Measurements from ENCODE around the gene SMCO1.
"Not testable (repeated sequence)": the region's sequence is repeated elsewhere in the genome, so short reads cannot be mapped to it uniquely, and the experiment has no call there.

- TF ChIP-seq POLR2AphosphoS5 (IDR thresholded peaks at IDR 0.05; ENCODE audit: borderline replicate concordance, low read depth, low read length); EZH2 (IDR thresholded peaks at IDR 0.05); FOXP2 (optimal IDR thresholded peaks at IDR 0.05; ENCODE audit: control extremely low read depth, extremely low read length, insufficient read depth): not testable (repeated sequence)
These were observed 34.2 kb upstream of the SMCO1 start for GRCh38 chr3:196549312-196549711.
